ENCODE measurements around the gene PTS. TPM values are rescaled to one million over a fixed set of nuclear protein-coding genes. Genes with fewer than 3 reads are reported as not detected.
"Not testable (repeated sequence)": the region's sequence is repeated elsewhere in the genome, so short reads cannot be mapped to it uniquely, and the experiment has no call there.

Gene PTS
- total RNA-seq (ENCODE audit: insufficient read depth, low replicate concordance), result 60.7 TPM

- peak; percentile 96 for DNase-seq (ENCODE audit: low spot score)
Observed at GRCh38 chr11:112226062-112226830, at the start of gene PTS. Gene PTS, plus strand, starts transcription at chr11:112226428. Its CDS starts 16 bp downstream, at chr11:112226444.

DNA sequence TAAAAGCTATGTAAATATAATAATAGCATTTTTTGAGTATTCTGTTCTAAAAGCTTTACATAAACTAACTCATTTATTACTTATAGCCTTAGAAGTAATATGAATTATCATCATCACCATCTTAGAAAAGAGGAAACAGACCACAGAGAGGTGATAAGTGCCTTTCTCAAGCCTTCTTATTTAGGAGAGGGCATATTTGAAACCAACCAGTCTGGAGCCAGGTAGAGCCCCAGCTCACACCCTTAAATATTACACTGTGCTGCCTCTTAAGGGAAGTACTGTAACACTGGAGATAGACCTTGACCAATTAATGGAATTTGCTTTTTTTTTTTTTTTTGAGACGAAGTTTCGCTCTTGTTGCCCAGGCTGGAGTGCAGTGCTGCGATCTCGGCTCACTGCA is 48.6 kb upstream of the PTS start:
- DNase-seq (ENCODE audit: low spot score), result no peak

GRCh38 chr11:112178428-112178827 is 47.8 kb upstream of the PTS start:
- DNase-seq (ENCODE audit: low spot score), result no peak

- DNase-seq (ENCODE audit: low spot score), result no peak
Observed at GRCh38 chr11:112178936-112179335, 47.3 kb upstream of the PTS start.

DNA sequence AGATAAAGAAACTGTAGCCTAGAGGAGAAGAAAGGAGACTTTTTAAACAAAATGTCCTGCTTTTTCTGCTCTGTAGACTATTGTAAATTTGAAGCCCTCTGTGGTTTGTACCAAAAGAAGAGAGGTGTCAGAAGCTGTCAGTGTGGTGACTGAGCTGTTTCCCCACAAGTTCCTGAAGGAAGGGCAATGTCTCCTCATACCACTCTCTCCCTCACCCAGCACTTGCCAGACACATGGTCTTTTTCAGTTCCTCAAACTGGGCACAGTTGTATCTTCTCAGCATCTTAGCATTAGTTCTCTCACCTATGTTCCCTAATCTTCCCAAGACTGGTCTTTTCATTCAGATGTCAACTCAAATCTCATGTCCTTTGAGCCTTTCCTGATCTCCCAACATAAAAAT is 46.6 kb upstream of the PTS start:
- peak; percentile 32 for DNase-seq (ENCODE audit: low spot score)

GRCh38 chr11:112182867-112183266 is 43.4 kb upstream of the PTS start:
- DNase-seq (ENCODE audit: low spot score), result no peak

DNA sequence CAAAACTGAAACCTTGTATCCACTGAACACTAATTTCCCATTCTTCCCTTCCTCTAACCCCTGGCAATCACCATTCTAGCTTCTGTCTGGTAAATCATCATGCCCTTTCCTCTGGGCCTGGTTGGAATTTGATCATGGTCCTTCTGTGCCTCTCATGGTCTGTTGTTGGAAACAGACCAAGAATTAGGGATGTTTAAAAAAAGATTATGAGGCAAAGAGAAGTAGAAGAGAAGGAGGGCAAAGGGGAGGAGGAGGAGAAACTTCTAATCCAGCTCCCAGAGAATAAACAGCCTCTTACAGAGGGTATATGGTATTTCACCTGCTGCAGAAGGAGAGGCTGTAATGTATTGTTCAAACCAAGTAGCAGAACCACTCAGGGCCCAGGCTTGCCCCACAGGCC is 40.3 kb upstream of the PTS start:
- DNase-seq (ENCODE audit: low spot score), result no peak

- no peak for DNase-seq (ENCODE audit: low spot score)
Observed at GRCh38 chr11:112186304-112186703, 39.9 kb upstream of the PTS start.

DNA sequence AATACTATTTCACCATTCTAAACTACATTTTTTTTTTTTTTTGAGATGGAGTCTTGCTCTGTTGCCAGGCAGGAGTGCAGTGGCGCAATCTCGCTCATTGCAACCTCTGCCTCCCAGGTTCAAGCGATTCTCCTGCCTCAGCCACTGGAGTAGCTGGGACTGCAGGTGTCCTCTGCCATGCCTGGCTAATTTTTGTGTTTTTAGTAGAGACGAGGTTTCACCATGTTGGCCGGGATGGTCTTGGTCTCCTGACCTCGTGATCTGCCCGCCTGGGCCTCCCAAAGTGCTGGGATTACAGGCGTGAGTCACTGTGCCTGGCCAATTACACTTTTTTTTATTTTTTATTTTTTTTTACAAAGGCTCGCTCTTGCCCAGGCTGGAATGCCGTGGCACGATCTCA is 31.1 kb upstream of the PTS start:
- not testable (repeated sequence) for DNase-seq (ENCODE audit: low spot score)

GRCh38 chr11:112195951-112196351 is 30.3 kb upstream of the PTS start:
- no peak for DNase-seq (ENCODE audit: low spot score)

DNA sequence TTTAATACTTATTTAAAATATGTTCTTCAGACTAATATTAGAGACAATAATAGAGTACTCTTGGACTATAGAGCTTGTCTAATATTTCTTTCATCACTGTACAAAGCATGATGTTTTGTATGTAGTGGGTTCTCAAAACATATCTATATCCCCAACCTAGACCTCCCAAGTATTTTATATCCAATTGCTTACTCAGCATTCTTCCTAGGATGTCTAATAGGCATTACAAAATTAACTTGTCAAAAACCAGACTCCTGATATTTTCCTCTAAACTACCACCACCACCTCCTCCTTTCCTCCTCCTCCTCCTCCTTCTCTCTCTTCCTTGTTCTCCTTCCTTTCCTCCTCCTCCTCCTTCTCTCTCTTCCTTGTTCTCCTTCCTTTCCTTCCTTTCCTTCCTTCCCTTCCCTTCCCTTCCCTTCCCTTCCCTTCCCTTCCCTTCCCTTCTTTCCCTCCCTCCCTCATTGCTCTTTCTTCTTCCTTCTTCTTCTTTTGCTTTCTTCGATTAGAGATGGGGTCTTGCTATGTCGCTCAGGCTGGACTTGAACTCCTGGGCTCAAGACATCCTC is 29.6 kb upstream of the PTS start:
- DNase-seq (ENCODE audit: low spot score), result no peak

DNA sequence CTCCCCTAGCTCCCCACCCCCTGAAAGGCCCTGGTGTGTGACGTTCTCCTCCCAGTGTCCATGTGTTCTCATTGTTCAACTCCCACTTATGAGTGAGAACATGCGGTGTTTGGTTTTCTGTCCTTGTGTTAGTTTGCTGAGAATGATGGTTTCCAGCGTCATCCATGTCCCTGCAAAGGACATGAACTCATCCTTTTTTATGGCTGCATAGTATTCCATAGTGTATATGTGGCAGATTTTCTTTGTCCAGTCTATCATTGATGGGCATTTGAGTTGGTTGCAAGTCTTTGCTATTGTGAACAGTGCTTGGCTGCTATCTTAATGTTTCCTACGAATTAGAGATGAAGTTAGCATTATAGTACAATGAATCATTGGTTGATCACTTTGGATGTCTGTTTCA is 27.1 kb upstream of the PTS start:
- DNase-seq (ENCODE audit: low spot score), result not testable (repeated sequence)

DNA sequence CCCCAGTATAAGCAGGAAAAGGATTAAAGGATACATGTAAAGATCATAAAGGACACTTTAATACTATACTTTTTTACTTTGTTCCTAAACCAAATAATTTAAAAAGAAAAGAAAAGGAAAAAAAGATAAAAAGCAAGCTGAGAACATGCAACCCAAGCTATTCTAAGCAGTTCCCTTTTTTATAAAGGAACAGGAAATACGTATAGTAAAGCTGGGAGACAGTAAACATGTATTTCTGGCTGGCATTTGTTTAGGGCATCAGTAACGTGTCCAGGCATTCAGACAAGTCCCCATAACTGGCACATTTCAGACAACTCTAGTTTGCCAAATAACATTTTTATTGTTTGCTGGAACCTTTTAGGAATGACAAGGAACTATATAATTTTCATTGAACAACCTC is 26.0 kb upstream of the PTS start:
- DNase-seq (ENCODE audit: low spot score), result no peak

DNA sequence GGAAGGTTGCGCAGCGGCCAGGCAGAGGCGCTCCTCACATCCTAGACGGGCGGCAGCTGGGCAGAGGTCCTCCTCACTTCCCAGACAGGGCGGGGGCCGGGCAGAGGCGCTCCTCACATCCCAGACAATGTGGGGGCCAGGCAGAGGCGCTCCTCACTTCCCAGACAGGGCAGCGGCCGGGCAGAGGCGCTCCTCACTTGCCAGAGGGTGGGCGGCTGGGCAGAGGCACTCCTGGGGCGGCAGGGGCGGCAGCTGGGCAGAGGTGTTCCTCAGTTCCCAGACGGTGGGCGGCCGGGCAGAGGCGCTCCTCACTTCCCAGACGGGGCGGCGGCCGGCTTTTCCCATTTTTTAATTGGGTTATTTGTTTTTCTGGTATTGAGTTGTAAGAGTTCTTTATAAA is 20.2 kb upstream of the PTS start:
- DNase-seq (ENCODE audit: low spot score), result no peak

DNA sequence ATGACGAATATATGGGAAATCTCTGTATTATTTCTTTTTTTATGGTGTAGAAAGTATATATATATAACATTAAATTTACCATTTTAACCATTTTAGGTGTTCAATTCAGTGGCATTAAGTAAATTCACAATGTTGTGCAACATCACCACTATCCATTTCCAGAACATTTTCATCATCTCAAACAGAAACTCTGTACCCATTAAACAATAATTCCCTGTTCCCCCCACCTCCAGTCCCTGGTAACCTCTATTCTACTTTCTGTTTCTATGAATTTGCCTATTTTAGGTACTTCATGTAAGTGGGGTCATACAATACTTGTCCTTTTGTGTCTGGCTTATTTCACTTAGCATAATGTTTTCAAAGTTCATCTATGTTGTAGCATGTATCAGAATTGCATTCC is 15.3 kb upstream of the PTS start:
- DNase-seq (ENCODE audit: low spot score), result no peak

- no peak for DNase-seq (ENCODE audit: low spot score)
Observed at GRCh38 chr11:112211536-112211935, 14.7 kb upstream of the PTS start.

GRCh38 chr11:112212290-112212689 is 13.9 kb upstream of the PTS start:
- DNase-seq (ENCODE audit: low spot score), result no peak

DNA sequence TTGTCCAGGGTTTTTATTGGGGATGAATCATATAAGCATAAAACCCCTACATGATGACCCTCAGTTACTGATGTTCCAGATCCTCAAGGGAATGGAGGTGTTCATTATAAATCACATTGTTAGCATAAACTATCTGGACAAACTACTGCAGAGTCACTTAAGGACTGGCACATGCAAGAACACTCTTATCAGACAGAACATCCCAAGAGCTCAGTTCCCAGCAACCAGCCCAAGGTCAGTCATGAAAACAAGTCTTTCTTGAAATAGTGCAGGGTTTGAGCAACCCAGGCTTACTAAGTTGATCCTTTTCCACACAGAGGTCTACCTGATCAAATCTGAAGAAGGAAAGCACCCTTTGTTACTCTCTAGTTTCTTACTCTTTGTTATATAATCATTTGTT is 13.5 kb upstream of the PTS start:
- no peak for DNase-seq (ENCODE audit: low spot score)

DNA sequence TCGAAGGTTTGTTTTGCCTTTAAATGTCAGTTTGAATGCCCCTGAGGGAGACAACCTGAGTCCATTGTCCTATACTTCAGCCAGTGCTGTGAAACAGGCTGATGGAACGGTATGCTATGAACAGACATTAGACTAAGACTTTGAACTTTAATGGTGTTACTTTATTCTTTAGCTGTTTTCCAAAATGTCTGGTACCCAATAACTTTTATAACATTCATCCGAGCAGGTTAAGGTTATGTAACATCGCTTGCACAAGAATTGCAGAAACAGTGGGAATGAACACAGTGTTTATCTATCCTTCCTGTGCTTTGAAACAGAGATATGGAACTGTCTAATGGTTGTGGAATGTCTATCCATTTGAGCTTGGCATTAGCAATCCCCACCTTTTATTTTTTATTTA is 12.5 kb upstream of the PTS start:
- no peak for DNase-seq (ENCODE audit: low spot score)

DNA sequence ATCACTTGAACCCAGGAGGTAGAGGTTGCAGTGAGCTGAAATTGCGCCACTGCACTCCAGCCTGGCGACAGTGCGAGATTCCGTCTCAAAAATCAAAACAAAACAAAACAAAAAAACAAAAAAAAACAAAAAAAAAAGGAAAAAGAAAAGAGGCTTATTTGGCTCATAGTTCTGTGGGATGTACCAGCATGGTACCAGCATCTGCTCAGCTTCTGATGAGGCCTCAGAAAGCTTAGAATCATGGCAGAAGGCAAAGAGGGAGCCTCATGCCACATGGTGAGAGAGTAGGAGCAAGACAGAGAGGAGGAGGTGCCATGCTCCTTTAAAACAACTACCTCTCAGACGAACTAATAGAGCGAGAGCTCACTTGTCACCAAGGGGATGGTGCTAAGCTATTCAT is 10.6 kb upstream of the PTS start:
- DNase-seq (ENCODE audit: low spot score), result no peak

GRCh38 chr11:112216561-112217105 is 9.6 kb upstream of the PTS start:
- no peak for DNase-seq (ENCODE audit: low spot score)

GRCh38 chr11:112219476-112220232 is 6.6 kb upstream of the PTS start:
- peak; percentile 84 for DNase-seq (ENCODE audit: low spot score)
